Measurements from ENCODE around the gene TLN1.

Gene TLN1

GRCh38 chr9:35728041-35728971, 3.7 kb downstream of the TLN1 start:
- TF ChIP-seq EZH2 (optimal IDR thresholded peaks at IDR 0.05; ENCODE audit: low read depth, low read length) (no peak), CTCF (IDR thresholded peaks at IDR 0.05; ENCODE audit: low read length) (no peak), EZH2phosphoT487 (IDR thresholded peaks at IDR 0.05; ENCODE audit: low read length) (no peak)
- H3K9ac ChIP-seq (ENCODE audit: low read length) = no peak overlapping the region
- peak overlapping the region; percentile 4; the same call in 1 of the 2 replicates for H3K27ac ChIP-seq (ENCODE audit: low read length)
- peaks cover 21% of the 10 kb centered on the region; the same call in 1 of the 2 replicates for H3F3A ChIP-seq (ENCODE audit: insufficient read depth, low read length)
- DNase-seq = peak; percentile 29
- peaks cover 59% of the 10 kb centered on the region for H3K79me2 ChIP-seq (ENCODE audit: low read length)
- peaks cover 28% of the 10 kb centered on the region for H3K4me1 ChIP-seq (ENCODE audit: low read length)
- peak overlapping the region; percentile 64 for H3K4me2 ChIP-seq (ENCODE audit: low read depth, low read length)
- peak overlapping the region; percentile 19; the same call in 1 of the 2 replicates for H3K4me3 ChIP-seq (ENCODE audit: low read length)
- no peak overlapping the region for H2AFZ ChIP-seq (ENCODE audit: low read length)
- H3K9me3 ChIP-seq (replicated peaks; ENCODE audit: insufficient read depth, low read length) = no peaks in the 10 kb centered on the region
- H3K36me3 ChIP-seq (replicated peaks; ENCODE audit: insufficient read depth, low read length) = no peaks in the 10 kb centered on the region; the same call in 1 of the 2 replicates
- no peaks in the 10 kb centered on the region for H3K9me2 ChIP-seq (replicated peaks; ENCODE audit: insufficient read depth, low read length)
- no peaks in the 10 kb centered on the region for H4K20me1 ChIP-seq (ENCODE audit: insufficient read depth, low read length)
- no peaks in the 10 kb centered on the region for H3K27me3 ChIP-seq (replicated peaks; ENCODE audit: insufficient read depth, low read length)

- Histone ChIP-seq H3K9me2 (replicated peaks; ENCODE audit: insufficient read depth, low read length) (no peaks in the 10 kb centered on the region), H3K36me3 (replicated peaks; ENCODE audit: insufficient read depth, low read length) (no peaks in the 10 kb centered on the region; the same call in 1 of the 2 replicates), H3K27ac (ENCODE audit: low read length) (no peak overlapping the region), H3F3A (ENCODE audit: insufficient read depth, low read length) (peaks cover 15% of the 10 kb centered on the region; the same call in 1 of the 2 replicates), H3K79me2 (ENCODE audit: low read length) (peaks cover 56% of the 10 kb centered on the region), H3K4me3 (ENCODE audit: low read length) (no peak overlapping the region), H3K27me3 (replicated peaks; ENCODE audit: insufficient read depth, low read length) (no peaks in the 10 kb centered on the region), H3K4me1 (ENCODE audit: low read length) (peaks cover 28% of the 10 kb centered on the region), H2AFZ (ENCODE audit: low read length) (no peak overlapping the region), H4K20me1 (ENCODE audit: insufficient read depth, low read length) (no peaks in the 10 kb centered on the region), H3K9me3 (replicated peaks; ENCODE audit: insufficient read depth, low read length) (no peaks in the 10 kb centered on the region), H3K4me2 (ENCODE audit: low read depth, low read length) (peak overlapping the region; percentile 64; the same call in 1 of the 2 replicates), H3K9ac (ENCODE audit: low read length) (no peak overlapping the region)
- TF ChIP-seq CTCF (IDR thresholded peaks at IDR 0.05; ENCODE audit: low read length) (no peak), EZH2 (optimal IDR thresholded peaks at IDR 0.05; ENCODE audit: low read depth, low read length) (no peak), EZH2phosphoT487 (IDR thresholded peaks at IDR 0.05; ENCODE audit: low read length) (no peak)
- no peak for DNase-seq
Observed at GRCh38 chr9:35727676-35728040, 4.3 kb downstream of the TLN1 start.

GRCh38 chr9:35726931-35727330, 5.1 kb downstream of the TLN1 start:
- Histone ChIP-seq H3K9ac (ENCODE audit: low read length) (no peak overlapping the region), H3K4me3 (ENCODE audit: low read length) (no peak overlapping the region), H3K4me1 (ENCODE audit: low read length) (peaks cover 28% of the 10 kb centered on the region), H3K36me3 (replicated peaks; ENCODE audit: insufficient read depth, low read length) (no peaks in the 10 kb centered on the region; the same call in 1 of the 2 replicates), H4K20me1 (ENCODE audit: insufficient read depth, low read length) (no peaks in the 10 kb centered on the region), H3K9me2 (replicated peaks; ENCODE audit: insufficient read depth, low read length) (no peaks in the 10 kb centered on the region), H3K27ac (ENCODE audit: low read length) (no peak overlapping the region), H3K4me2 (ENCODE audit: low read depth, low read length) (no peak overlapping the region), H2AFZ (ENCODE audit: low read length) (no peak overlapping the region), H3K79me2 (ENCODE audit: low read length) (peaks cover 56% of the 10 kb centered on the region), H3K9me3 (replicated peaks; ENCODE audit: insufficient read depth, low read length) (no peaks in the 10 kb centered on the region), H3K27me3 (replicated peaks; ENCODE audit: insufficient read depth, low read length) (no peaks in the 10 kb centered on the region), H3F3A (ENCODE audit: insufficient read depth, low read length) (peaks cover 10% of the 10 kb centered on the region; the same call in 1 of the 2 replicates)
- no peak for DNase-seq
- TF ChIP-seq EZH2 (optimal IDR thresholded peaks at IDR 0.05; ENCODE audit: low read depth, low read length) = no peak
- TF ChIP-seq EZH2phosphoT487 (IDR thresholded peaks at IDR 0.05; ENCODE audit: low read length) = no peak
- no peak for TF ChIP-seq CTCF (IDR thresholded peaks at IDR 0.05; ENCODE audit: low read length)

Data from MM.1S (cell line).